ENCODE data around the gene PDE1C.

The PDE1C gene

GRCh38 chr7:32115831-32116230 lies 45.6 kb upstream of the PDE1C start:
- Histone ChIP-seq H3K4me1 (no peaks in the 10 kb centered on the region), H3K27me3 (ENCODE audit: control insufficient read depth, insufficient read depth, low read length) (no peaks in the 10 kb centered on the region), H2AFZ (no peak overlapping the region), H3K79me2 (no peaks in the 10 kb centered on the region), H3K4me2 (ENCODE audit: low read length) (no peak overlapping the region), H3K9ac (no peak overlapping the region), H3K27ac (no peak overlapping the region), H3K9me3 (ENCODE audit: control insufficient read depth, low read length) (no peaks in the 10 kb centered on the region), H3K36me3 (ENCODE audit: control insufficient read depth, insufficient read depth, low read length) (no peaks in the 10 kb centered on the region), H3K4me3 (ENCODE audit: low read depth, low read length) (no peak overlapping the region)
- TF ChIP-seq CTCF (IDR thresholded peaks at IDR 0.05) = no peak

- Histone ChIP-seq H3K4me3 (ENCODE audit: low read depth, low read length) (no peak overlapping the region), H3K27ac (no peak overlapping the region), H2AFZ (no peak overlapping the region), H3K36me3 (ENCODE audit: control insufficient read depth, insufficient read depth, low read length) (no peaks in the 10 kb centered on the region), H3K9ac (no peak overlapping the region), H3K4me2 (ENCODE audit: low read length) (no peak overlapping the region), H3K9me3 (ENCODE audit: control insufficient read depth, low read length) (no peaks in the 10 kb centered on the region), H3K79me2 (no peaks in the 10 kb centered on the region), H3K27me3 (ENCODE audit: control insufficient read depth, insufficient read depth, low read length) (no peaks in the 10 kb centered on the region), H3K4me1 (no peaks in the 10 kb centered on the region)
- no peak for TF ChIP-seq CTCF (IDR thresholded peaks at IDR 0.05)
These were observed 38.4 kb upstream of the PDE1C start for GRCh38 chr7:32108651-32109050.

DNA sequence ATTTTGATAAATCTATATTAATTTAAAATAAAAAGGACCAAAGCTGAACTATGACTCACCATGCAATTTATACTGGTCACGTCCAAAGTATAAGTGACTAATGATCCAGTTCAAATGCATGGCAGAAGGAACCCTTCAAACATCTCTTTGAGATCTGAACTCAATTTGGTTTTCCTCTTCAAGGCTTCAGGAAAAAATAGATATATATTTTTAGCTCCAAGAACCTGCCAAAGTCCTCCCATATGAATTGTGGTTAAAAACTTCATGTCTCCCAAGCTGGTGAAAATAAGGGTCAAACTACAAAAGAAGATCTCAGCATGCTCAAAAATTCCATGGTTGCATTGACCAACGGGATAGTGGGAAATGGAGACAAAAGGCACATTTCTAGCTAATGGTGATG lies 34.6 kb upstream of the PDE1C start:
- no peak overlapping the region for H3K9ac ChIP-seq
- H3K9me3 ChIP-seq (ENCODE audit: control insufficient read depth, low read length) = no peaks in the 10 kb centered on the region
- H3K36me3 ChIP-seq (ENCODE audit: control insufficient read depth, insufficient read depth, low read length) = no peaks in the 10 kb centered on the region
- H2AFZ ChIP-seq = no peak overlapping the region
- H3K4me2 ChIP-seq (ENCODE audit: low read length) = no peak overlapping the region
- H3K27ac ChIP-seq = no peak overlapping the region
- H3K79me2 ChIP-seq = no peaks in the 10 kb centered on the region
- H3K4me3 ChIP-seq (ENCODE audit: low read depth, low read length) = no peak overlapping the region
- TF ChIP-seq CTCF (IDR thresholded peaks at IDR 0.05) = no peak
- no peaks in the 10 kb centered on the region for H3K27me3 ChIP-seq (ENCODE audit: control insufficient read depth, insufficient read depth, low read length)
- H3K4me1 ChIP-seq = no peaks in the 10 kb centered on the region

GRCh38 chr7:32103361-32103760 lies 33.2 kb upstream of the PDE1C start:
- Histone ChIP-seq H3K9ac (no peak overlapping the region), H3K27me3 (ENCODE audit: control insufficient read depth, insufficient read depth, low read length) (no peaks in the 10 kb centered on the region), H2AFZ (no peak overlapping the region), H3K9me3 (ENCODE audit: control insufficient read depth, low read length) (no peaks in the 10 kb centered on the region), H3K4me2 (ENCODE audit: low read length) (no peak overlapping the region), H3K79me2 (no peaks in the 10 kb centered on the region), H3K4me1 (no peaks in the 10 kb centered on the region), H3K27ac (no peak overlapping the region), H3K36me3 (ENCODE audit: control insufficient read depth, insufficient read depth, low read length) (no peaks in the 10 kb centered on the region), H3K4me3 (ENCODE audit: low read depth, low read length) (no peak overlapping the region)
- no peak for TF ChIP-seq CTCF (IDR thresholded peaks at IDR 0.05)

DNA sequence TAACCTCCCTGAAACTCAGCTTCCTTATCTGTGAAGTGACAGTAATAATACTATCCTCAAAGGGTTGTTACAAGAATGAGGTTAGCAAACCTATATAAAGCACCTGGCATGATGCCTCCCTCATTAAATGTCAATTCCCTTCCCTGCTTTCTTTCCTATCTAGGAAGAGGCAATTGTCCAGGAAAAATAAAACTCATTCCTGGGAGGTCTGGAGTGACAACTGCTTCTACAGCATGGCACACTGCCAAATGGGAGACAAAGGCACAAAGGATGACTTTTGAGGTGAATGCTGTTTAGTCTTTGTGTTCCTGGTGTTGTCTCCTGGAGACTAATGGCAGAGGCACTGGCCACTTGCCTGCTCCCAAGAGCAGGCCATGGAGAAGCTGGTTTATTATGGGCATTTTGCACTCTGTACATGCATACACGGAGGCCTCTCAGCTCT lies 32.2 kb upstream of the PDE1C start:
- H3K79me2 ChIP-seq = no peaks in the 10 kb centered on the region
- H3K27me3 ChIP-seq (ENCODE audit: control insufficient read depth, insufficient read depth, low read length) = no peaks in the 10 kb centered on the region
- no peak overlapping the region for H3K4me3 ChIP-seq (ENCODE audit: low read depth, low read length)
- H2AFZ ChIP-seq = no peak overlapping the region
- no peak for TF ChIP-seq CTCF (IDR thresholded peaks at IDR 0.05)
- no peak overlapping the region for H3K4me2 ChIP-seq (ENCODE audit: low read length)
- no peak overlapping the region for H3K9ac ChIP-seq
- H3K36me3 ChIP-seq (ENCODE audit: control insufficient read depth, insufficient read depth, low read length) = no peaks in the 10 kb centered on the region
- H3K4me1 ChIP-seq = no peaks in the 10 kb centered on the region
- no peaks in the 10 kb centered on the region for H3K9me3 ChIP-seq (ENCODE audit: control insufficient read depth, low read length)
- no peak overlapping the region for H3K27ac ChIP-seq
